Measurements from ENCODE around the gene LRRC46. TPM values are rescaled to one million over a fixed set of nuclear protein-coding genes. Genes with fewer than 3 reads are reported as not detected.

LRRC46 gene
- total and polyA plus RNA-seq, 2 of the 13 experiments (the other 11 are each of a cell fraction or from before 2014, with no cell fraction given): 0.09 TPM

GRCh38 chr17:47840742-47841487, 9.4 kb downstream of the LRRC46 start, which contains the start of gene SCRN2 (continued):
- no peak; the same call in 1 of the 2 replicates for TF ChIP-seq ZNF276 (CRISPR knock-in tag; IDR thresholded peaks at IDR 0.05; ENCODE audit: low read depth)
- TF ChIP-seq TCF12 (IDR thresholded peaks at IDR 0.05): no peak
- TF ChIP-seq TCF12 (CRISPR knock-in tag; IDR thresholded peaks at IDR 0.05): 0 out of 2 replicates have a peak, but pooled peaks have one; percentile 80
- TF ChIP-seq SNAPC2 (CRISPR knock-in tag; IDR thresholded peaks at IDR 0.05): 0 out of 2 replicates have a peak, but pooled peaks have one; percentile 18
- no peak for TF ChIP-seq CREB3 (CRISPR knock-in tag; IDR thresholded peaks at IDR 0.05)
- TF ChIP-seq AFF4 (CRISPR knock-in tag; IDR thresholded peaks at IDR 0.05): 0 out of 2 replicates have a peak, but pooled peaks have one; percentile 24
- no peak for TF ChIP-seq SIN3B (IDR thresholded peaks at IDR 0.05; ENCODE audit: low read length)
- no peak for TF ChIP-seq THAP8 (CRISPR knock-in tag; IDR thresholded peaks at IDR 0.05; ENCODE audit: borderline replicate concordance)
- peak; percentile 75; the same call in 1 of the 2 replicates for TF ChIP-seq TFAP4 (IDR thresholded peaks at IDR 0.05; ENCODE audit: borderline replicate concordance, low read depth)
- no peak for TF ChIP-seq ZFP41 (CRISPR knock-in tag; IDR thresholded peaks at IDR 0.05; ENCODE audit: borderline replicate concordance)
- TF ChIP-seq RORA (CRISPR knock-in tag; IDR thresholded peaks at IDR 0.05): no peak
- TF ChIP-seq MZF1 (CRISPR knock-in tag; IDR thresholded peaks at IDR 0.05; ENCODE audit: borderline replicate concordance): peak; percentile 53; the same call in 1 of the 2 replicates
- TF ChIP-seq ZNF264 (CRISPR knock-in tag; IDR thresholded peaks at IDR 0.05): peak; percentile 73; the same call in 1 of the 2 replicates
- TF ChIP-seq ZNF441 (CRISPR knock-in tag; IDR thresholded peaks at IDR 0.05; ENCODE audit: borderline replicate concordance): no peak; the same call in 1 of the 2 replicates
- TF ChIP-seq ZNF816 (CRISPR knock-in tag; IDR thresholded peaks at IDR 0.05; ENCODE audit: borderline replicate concordance): peak; percentile 82
- peak; percentile 61 for TF ChIP-seq MED8 (CRISPR knock-in tag; IDR thresholded peaks at IDR 0.05; ENCODE audit: insufficient replicate concordance)
- no peak for TF ChIP-seq KLF9 (CRISPR knock-in tag; IDR thresholded peaks at IDR 0.05; ENCODE audit: low read depth)
- TF ChIP-seq ZNF678 (CRISPR knock-in tag; IDR thresholded peaks at IDR 0.05): no peak
- no peak for TF ChIP-seq ATF6 (CRISPR knock-in tag; conservative IDR thresholded peaks at IDR 0.05)

Data from HepG2 (cell line).